ENCODE results near the gene PORCN. TPM values are rescaled to one million over a fixed set of nuclear protein-coding genes. Genes with fewer than 3 reads are reported as not detected.
A peak's percentile ranks its signal among the peaks of the same experiment; 100 is the strongest.

Gene PORCN
- total RNA-seq, 1 experiment from 2014 or later, result 12.6 TPM

GRCh38 chrX:48476919-48477318, 31.9 kb upstream of the PORCN start:
- H3K9me3 ChIP-seq (ENCODE audit: control insufficient read depth, low read depth, low read length), result peaks cover 29% of the 10 kb centered on the region
- Mint-ChIP-seq H3K9me3 (peaks cover 71 to 83% of the 10 kb centered on the region in 2 experiments), H3K27ac (no peak overlapping the region), H3K27me3 (ENCODE audit: low read depth) (peaks cover 3% of the 10 kb centered on the region), H3K4me3 (peak overlapping the region; percentile 82 to 89), H3K4me1 (peaks cover 23 to 30% of the 10 kb centered on the region in 2 experiments), H3K36me3 (ENCODE audit: insufficient read depth in 1 of 3, low read depth in 3 of 3) (peaks cover 25 to 50% (median 36%) of the 10 kb centered on the region in 3 experiments)
- no peak overlapping the region for H3K4ac ChIP-seq (ENCODE audit: low read depth, low read length)
- H2BK120ac ChIP-seq (ENCODE audit: low read depth, low read length, poor library complexity, severe bottlenecking), result no peak overlapping the region
- TF ChIP-seq, protein P1, sequence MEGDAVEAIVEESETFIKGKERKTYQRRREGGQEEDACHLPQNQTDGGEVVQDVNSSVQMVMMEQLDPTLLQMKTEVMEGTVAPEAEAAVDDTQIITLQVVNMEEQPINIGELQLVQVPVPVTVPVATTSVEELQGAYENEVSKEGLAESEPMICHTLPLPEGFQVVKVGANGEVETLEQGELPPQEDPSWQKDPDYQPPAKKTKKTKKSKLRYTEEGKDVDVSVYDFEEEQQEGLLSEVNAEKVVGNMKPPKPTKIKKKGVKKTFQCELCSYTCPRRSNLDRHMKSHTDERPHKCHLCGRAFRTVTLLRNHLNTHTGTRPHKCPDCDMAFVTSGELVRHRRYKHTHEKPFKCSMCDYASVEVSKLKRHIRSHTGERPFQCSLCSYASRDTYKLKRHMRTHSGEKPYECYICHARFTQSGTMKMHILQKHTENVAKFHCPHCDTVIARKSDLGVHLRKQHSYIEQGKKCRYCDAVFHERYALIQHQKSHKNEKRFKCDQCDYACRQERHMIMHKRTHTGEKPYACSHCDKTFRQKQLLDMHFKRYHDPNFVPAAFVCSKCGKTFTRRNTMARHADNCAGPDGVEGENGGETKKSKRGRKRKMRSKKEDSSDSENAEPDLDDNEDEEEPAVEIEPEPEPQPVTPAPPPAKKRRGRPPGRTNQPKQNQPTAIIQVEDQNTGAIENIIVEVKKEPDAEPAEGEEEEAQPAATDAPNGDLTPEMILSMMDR (conservative IDR thresholded peaks at IDR 0.05), result no peak
- H3K79me1 ChIP-seq (ENCODE audit: insufficient read depth, low read depth, low read length, poor library complexity, severe bottlenecking), result no peaks in the 10 kb centered on the region
- WGBS (ENCODE audit: extremely low coverage, insufficient read length, low lambda C conversion rate), result 100% methylated on average over 1 of the region's 4 CpGs
- H2AK5ac ChIP-seq (ENCODE audit: insufficient read length, low read length), result no peak overlapping the region
- H3K14ac ChIP-seq (ENCODE audit: insufficient read depth, low read length), result no peak overlapping the region
- H4K20me1 ChIP-seq (ENCODE audit: control insufficient read depth, insufficient read depth, insufficient read length), result no peaks in the 10 kb centered on the region
- H4K91ac ChIP-seq (ENCODE audit: insufficient read length, low read depth, low read length), result no peak overlapping the region
- no peaks in the 10 kb centered on the region for H3K27me3 ChIP-seq (ENCODE audit: insufficient read depth, low read length)
- no peak overlapping the region for H3K56ac ChIP-seq (ENCODE audit: insufficient read length, low read depth, low read length)
- no peak overlapping the region for H2BK15ac ChIP-seq (ENCODE audit: low read depth, low read length)
- H3K79me2 ChIP-seq (ENCODE audit: insufficient read depth, low read length), result peaks cover 3% of the 10 kb centered on the region; the same call in 1 of the 2 replicates
- no peaks in the 10 kb centered on the region; the same call in 1 of the 2 replicates for H3K4me1 ChIP-seq (ENCODE audit: insufficient read depth, low read length)
- H3K9ac ChIP-seq (ENCODE audit: extremely low read depth, insufficient read length, low read length), result peak overlapping the region; percentile 12
- H4K8ac ChIP-seq (replicated peaks; ENCODE audit: insufficient read length, low read depth, low read length), result no peak overlapping the region
- H3K23me2 ChIP-seq (ENCODE audit: insufficient read length, low read depth, low read length, poor library complexity, severe bottlenecking), result no peaks in the 10 kb centered on the region
- H3K27ac ChIP-seq (ENCODE audit: insufficient read length, low read depth, low read length), result no peak overlapping the region
- no peak overlapping the region for H3K18ac ChIP-seq (ENCODE audit: insufficient read length, low read depth, low read length)
- no peak overlapping the region for H2AFZ ChIP-seq (ENCODE audit: low read length)
- no peak overlapping the region for H2BK12ac ChIP-seq (ENCODE audit: insufficient read length, low read depth, low read length)
- no peak overlapping the region for H3K23ac ChIP-seq (ENCODE audit: insufficient read length, low read depth, low read length)
- no peak for DNase-seq
- H2BK5ac ChIP-seq (ENCODE audit: insufficient read length, low read length), result no peak overlapping the region
- no peak overlapping the region for H3T11ph ChIP-seq (ENCODE audit: low read length)
- H2BK20ac ChIP-seq (ENCODE audit: low read depth, low read length, poor library complexity, severe bottlenecking), result no peak overlapping the region
- H3K4me2 ChIP-seq (ENCODE audit: insufficient read depth, insufficient read length, low read length), result peak overlapping the region; percentile 83
- no peak overlapping the region for H4K5ac ChIP-seq (ENCODE audit: insufficient read length, low read depth, low read length)

All from H9 (cell line).